ENCODE results near the gene VIL1. TPM values are rescaled to one million over a fixed set of nuclear protein-coding genes. Genes with fewer than 3 reads are reported as not detected.

Gene VIL1
- total and polyA plus RNA-seq, 2 donors (not counting 1 experiment from before 2014, with no cell fraction given) = not detected

GRCh38 chr2:218485986-218486667 lies 67.2 kb downstream of the VIL1 start:
- H3K4me2 ChIP-seq (ENCODE audit: extremely low read depth, insufficient read depth, low read length) = no peak overlapping the region
- H4K20me1 ChIP-seq (ENCODE audit: control insufficient read depth, extremely low read depth, insufficient read depth, low read length) = no peaks in the 10 kb centered on the region
- no peaks in the 10 kb centered on the region for H3K9me3 ChIP-seq (ENCODE audit: control insufficient read depth, insufficient read depth, low read depth, low read length)
- H3K27ac ChIP-seq (ENCODE audit: insufficient read depth, low read length) = no peak overlapping the region
- DNase-seq (ENCODE audit: low read depth in 2 of 2) = no peak
- no peaks in the 10 kb centered on the region for H3K4me1 ChIP-seq (ENCODE audit: control insufficient read depth, extremely low read depth, insufficient read depth, low read length)
- H3K4me3 ChIP-seq (replicated peaks in 1 of 4; ENCODE audit: control extremely low read depth in 1 of 4, insufficient read depth in 1 of 4, low read depth in 3 of 4, low read length in 4 of 4) = no peak overlapping the region
- no peak overlapping the region for H3K9ac ChIP-seq (ENCODE audit: insufficient read depth, low read length)
- H3K79me2 ChIP-seq (ENCODE audit: control insufficient read depth, insufficient read depth, low read length) = no peaks in the 10 kb centered on the region
- no peak overlapping the region for H2AFZ ChIP-seq (ENCODE audit: low read length)
- peaks cover under 1% of the 10 kb centered on the region for H3K36me3 ChIP-seq (ENCODE audit: control insufficient read depth, insufficient read depth, low read length)
- no peak for TF ChIP-seq EZH2 (IDR thresholded peaks at IDR 0.05; ENCODE audit: low read length, missing control alignments)
- TF ChIP-seq, protein P1, sequence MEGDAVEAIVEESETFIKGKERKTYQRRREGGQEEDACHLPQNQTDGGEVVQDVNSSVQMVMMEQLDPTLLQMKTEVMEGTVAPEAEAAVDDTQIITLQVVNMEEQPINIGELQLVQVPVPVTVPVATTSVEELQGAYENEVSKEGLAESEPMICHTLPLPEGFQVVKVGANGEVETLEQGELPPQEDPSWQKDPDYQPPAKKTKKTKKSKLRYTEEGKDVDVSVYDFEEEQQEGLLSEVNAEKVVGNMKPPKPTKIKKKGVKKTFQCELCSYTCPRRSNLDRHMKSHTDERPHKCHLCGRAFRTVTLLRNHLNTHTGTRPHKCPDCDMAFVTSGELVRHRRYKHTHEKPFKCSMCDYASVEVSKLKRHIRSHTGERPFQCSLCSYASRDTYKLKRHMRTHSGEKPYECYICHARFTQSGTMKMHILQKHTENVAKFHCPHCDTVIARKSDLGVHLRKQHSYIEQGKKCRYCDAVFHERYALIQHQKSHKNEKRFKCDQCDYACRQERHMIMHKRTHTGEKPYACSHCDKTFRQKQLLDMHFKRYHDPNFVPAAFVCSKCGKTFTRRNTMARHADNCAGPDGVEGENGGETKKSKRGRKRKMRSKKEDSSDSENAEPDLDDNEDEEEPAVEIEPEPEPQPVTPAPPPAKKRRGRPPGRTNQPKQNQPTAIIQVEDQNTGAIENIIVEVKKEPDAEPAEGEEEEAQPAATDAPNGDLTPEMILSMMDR (conservative IDR thresholded peaks at IDR 0.05 in 1 of 2, IDR thresholded peaks at IDR 0.05 in 1 of 2; ENCODE audit: low read depth in 1 of 2, low read length in 2 of 2) = no peak
- H3K27me3 ChIP-seq (ENCODE audit: control insufficient read depth, insufficient read depth, low read length) = no peaks in the 10 kb centered on the region

- H3K4me1 ChIP-seq (ENCODE audit: control insufficient read depth, extremely low read depth, insufficient read depth, low read length) = no peaks in the 10 kb centered on the region
- H3K4me3 ChIP-seq (replicated peaks in 1 of 4; ENCODE audit: control extremely low read depth in 1 of 4, insufficient read depth in 1 of 4, low read depth in 3 of 4, low read length in 4 of 4) = no peak overlapping the region
- no peak overlapping the region for H3K4me2 ChIP-seq (ENCODE audit: extremely low read depth, insufficient read depth, low read length)
- no peak for DNase-seq (ENCODE audit: low read depth in 2 of 2)
- no peak overlapping the region for H2AFZ ChIP-seq (ENCODE audit: low read length)
- peaks cover 4% of the 10 kb centered on the region for H3K36me3 ChIP-seq (ENCODE audit: control insufficient read depth, insufficient read depth, low read length)
- H3K79me2 ChIP-seq (ENCODE audit: control insufficient read depth, insufficient read depth, low read length) = no peaks in the 10 kb centered on the region
- no peaks in the 10 kb centered on the region for H4K20me1 ChIP-seq (ENCODE audit: control insufficient read depth, extremely low read depth, insufficient read depth, low read length)
- H3K9ac ChIP-seq (ENCODE audit: insufficient read depth, low read length) = no peak overlapping the region
- H3K27ac ChIP-seq (ENCODE audit: insufficient read depth, low read length) = no peak overlapping the region
- TF ChIP-seq, protein P1 (conservative IDR thresholded peaks at IDR 0.05 in 1 of 2, IDR thresholded peaks at IDR 0.05 in 1 of 2; ENCODE audit: low read depth in 1 of 2, low read length in 2 of 2) = no peak
- no peak for TF ChIP-seq EZH2 (IDR thresholded peaks at IDR 0.05; ENCODE audit: low read length, missing control alignments)
- no peaks in the 10 kb centered on the region for H3K27me3 ChIP-seq (ENCODE audit: control insufficient read depth, insufficient read depth, low read length)
- H3K9me3 ChIP-seq (ENCODE audit: control insufficient read depth, insufficient read depth, low read depth, low read length) = no peaks in the 10 kb centered on the region
These were observed 81.7 kb downstream of the VIL1 start for GRCh38 chr2:218500501-218501060.

GRCh38 chr2:218501665-218502064 lies 82.7 kb downstream of the VIL1 start:
- no peaks in the 10 kb centered on the region for H3K79me2 ChIP-seq (ENCODE audit: control insufficient read depth, insufficient read depth, low read length)
- TF ChIP-seq, protein P1 (conservative IDR thresholded peaks at IDR 0.05 in 1 of 2, IDR thresholded peaks at IDR 0.05 in 1 of 2; ENCODE audit: low read depth in 1 of 2, low read length in 2 of 2) = no peak
- TF ChIP-seq EZH2 (IDR thresholded peaks at IDR 0.05; ENCODE audit: low read length, missing control alignments) = no peak
- H2AFZ ChIP-seq (ENCODE audit: low read length) = no peak overlapping the region
- H3K36me3 ChIP-seq (ENCODE audit: control insufficient read depth, insufficient read depth, low read length) = peaks cover 4% of the 10 kb centered on the region
- H3K27ac ChIP-seq (ENCODE audit: insufficient read depth, low read length) = no peak overlapping the region
- no peak overlapping the region for H3K4me2 ChIP-seq (ENCODE audit: extremely low read depth, insufficient read depth, low read length)
- H3K4me1 ChIP-seq (ENCODE audit: control insufficient read depth, extremely low read depth, insufficient read depth, low read length) = no peaks in the 10 kb centered on the region
- no peaks in the 10 kb centered on the region for H3K9me3 ChIP-seq (ENCODE audit: control insufficient read depth, insufficient read depth, low read depth, low read length)
- H3K9ac ChIP-seq (ENCODE audit: insufficient read depth, low read length) = no peak overlapping the region
- H3K4me3 ChIP-seq (replicated peaks in 1 of 4; ENCODE audit: control extremely low read depth in 1 of 4, insufficient read depth in 1 of 4, low read depth in 3 of 4, low read length in 4 of 4) = no peak overlapping the region
- DNase-seq (ENCODE audit: low read depth in 2 of 2) = peak; percentile 59 to 73
- H4K20me1 ChIP-seq (ENCODE audit: control insufficient read depth, extremely low read depth, insufficient read depth, low read length) = no peaks in the 10 kb centered on the region
- H3K27me3 ChIP-seq (ENCODE audit: control insufficient read depth, insufficient read depth, low read length) = no peaks in the 10 kb centered on the region

Other genes with a start within 250 kb of the VIL1 start
- gene ARPC2, start 201.9 kb upstream of the VIL1 start, total RNA-seq = 130 and 199 TPM in 2 replicates
- gene ARPC2, start 201.9 kb upstream of the VIL1 start, polyA plus RNA-seq = 778 and 893 TPM in 2 replicates
- gene GPBAR1, start 158.1 kb upstream of the VIL1 start, total RNA-seq = under 0.01 TPM in 1 of 2 replicates, not detected in the other
- gene GPBAR1, start 158.1 kb upstream of the VIL1 start, polyA plus RNA-seq = 0.02 TPM in 1 of 2 replicates, not detected in the other
- gene AAMP, start 149.0 kb upstream of the VIL1 start, total RNA-seq = 110 and 139 TPM in 2 replicates
- gene AAMP, start 149.0 kb upstream of the VIL1 start, polyA plus RNA-seq = 53.1 and 60.4 TPM in 2 replicates
- 21.3 and 27.7 TPM in 2 replicates for gene PNKD, start 148.6 kb upstream of the VIL1 start, total RNA-seq
- gene PNKD, start 148.6 kb upstream of the VIL1 start, polyA plus RNA-seq = 29.1 and 32.8 TPM in 2 replicates
- gene TMBIM1, start 126.6 kb upstream of the VIL1 start, total RNA-seq = 168 and 235 TPM in 2 replicates
- gene TMBIM1, start 126.6 kb upstream of the VIL1 start, polyA plus RNA-seq = 170 and 181 TPM in 2 replicates
- gene CATIP, start 62.3 kb upstream of the VIL1 start, total RNA-seq = under 0.01 and 0.17 TPM in 2 replicates
- gene CATIP, start 62.3 kb upstream of the VIL1 start, polyA plus RNA-seq = not detected in 2 replicates
- gene SLC11A1, start 36.9 kb upstream of the VIL1 start, total RNA-seq = 0.17 and 0.26 TPM in 2 replicates
- 0.02 and 0.03 TPM in 2 replicates for gene SLC11A1, start 36.9 kb upstream of the VIL1 start, polyA plus RNA-seq
- gene CTDSP1, start 19.3 kb upstream of the VIL1 start, total RNA-seq = 40.6 and 45.4 TPM in 2 replicates
- 69.6 and 71.6 TPM in 2 replicates for gene CTDSP1, start 19.3 kb upstream of the VIL1 start, polyA plus RNA-seq
- gene USP37, start 149.2 kb downstream of the VIL1 start, total RNA-seq = 8.3 and 10.3 TPM in 2 replicates
- gene USP37, start 149.2 kb downstream of the VIL1 start, polyA plus RNA-seq = 3.5 and 4.6 TPM in 2 replicates
- 31.1 and 31.4 TPM in 2 replicates for gene CNOT9, start 149.7 kb downstream of the VIL1 start, total RNA-seq
- gene CNOT9, start 149.7 kb downstream of the VIL1 start, polyA plus RNA-seq = 45.9 and 70.1 TPM in 2 replicates
- 3.9 and 10.7 TPM in 2 replicates for gene PLCD4, start 188.8 kb downstream of the VIL1 start, total RNA-seq
- 4.1 and 5.8 TPM in 2 replicates for gene PLCD4, start 188.8 kb downstream of the VIL1 start, polyA plus RNA-seq
- 5.6 and 7.3 TPM in 2 replicates for gene ZNF142, start 240.5 kb downstream of the VIL1 start, total RNA-seq
- 4.3 and 8.1 TPM in 2 replicates for gene ZNF142, start 240.5 kb downstream of the VIL1 start, polyA plus RNA-seq
- gene BCS1L, start 240.6 kb downstream of the VIL1 start, total RNA-seq = 26.2 and 38.3 TPM in 2 replicates
- gene BCS1L, start 240.6 kb downstream of the VIL1 start, polyA plus RNA-seq = 28.8 and 38.8 TPM in 2 replicates